SU-DHL-6 (cell line): ENCODE results near the gene LRWD1.
"Not testable (repeated sequence)": the region's sequence is repeated elsewhere in the genome, so short reads cannot be mapped to it uniquely, and the experiment has no call there.

ENCODE experiments used
- H2AFZ ChIP-seq: fragments of 200-600 bp; sonication (generic); 2 replicates; pipeline ENCODE4 v1.6.1; 2014; ENCODE audit warnings: low read depth, mild to moderate bottlenecking, moderate library complexity, mixed read lengths, antibody characterized with exemption, low read length; ENCODE audit not compliant: severe bottlenecking
- H3F3A ChIP-seq: fragments of 200-600 bp; shearing (Covaris generic); 2 replicates; pipeline ENCODE4 v1.6.0; 2016; ENCODE audit warnings: antibody characterized with exemption, mild to moderate bottlenecking; ENCODE audit not compliant: insufficient read depth
- H3K27ac ChIP-seq: fragments of 200-600 bp; sonication (generic); 2 replicates; pipeline ENCODE4 v1.5.1; 2016; ENCODE audit warnings: low read depth, mild to moderate bottlenecking, low read length, moderate library complexity, mixed read lengths
- H3K27me3 ChIP-seq: fragments of 200-600 bp; sonication (generic), shearing (Covaris generic); 2 replicates; pipeline ENCODE4 v1.6.0; 2014; ENCODE audit warnings: mild to moderate bottlenecking, low read length
- H3K36me3 ChIP-seq: fragments of 200-600 bp; sonication (generic); 2 replicates; pipeline ENCODE4 v1.6.1; 2014; ENCODE audit warnings: mild to moderate bottlenecking, low read length, mixed read lengths
- H3K4me2 ChIP-seq: fragments of 300-600, 200-600 bp; shearing (Covaris generic), sonication (generic); 2 replicates; pipeline ENCODE4 v1.6.0; 2014; ENCODE audit warnings: low read length, low read depth, mild to moderate bottlenecking; ENCODE audit not compliant: poor library complexity, severe bottlenecking
- H3K4me3 ChIP-seq: fragments of 200-600 bp; sonication (generic); 2 replicates; pipeline ENCODE4 v1.5.1; 2014; ENCODE audit warnings: antibody characterized with exemption, low read length, mild to moderate bottlenecking, mixed read lengths; ENCODE audit not compliant: insufficient read depth, poor library complexity, severe bottlenecking
- H3K79me2 ChIP-seq: fragments of 200-600 bp; sonication (generic); 2 replicates; pipeline ENCODE4 v1.6.1; 2014; ENCODE audit warnings: mild to moderate bottlenecking, low read length, moderate library complexity; ENCODE audit not compliant: insufficient read depth
- H3K9ac ChIP-seq: fragments of 200-600 bp; sonication (generic); 2 replicates; pipeline ENCODE4 v1.7.0; 2014; ENCODE audit warnings: mild to moderate bottlenecking, low read length
- H3K9me2 ChIP-seq: fragments of 200-600 bp; sonication (generic); replicated peaks from 2 replicates; pipeline ENCODE4 v1.6.1; 2014; ENCODE audit warnings: low read length; ENCODE audit not compliant: insufficient read depth
- H3K9me3 ChIP-seq: fragments of 200-600 bp; sonication (generic); 2 replicates; pipeline ENCODE4 v1.6.1; 2014; ENCODE audit warnings: low read length, mixed read lengths; ENCODE audit not compliant: insufficient read depth
- H4K20me1 ChIP-seq: fragments of 200-600 bp; sonication (generic); 2 replicates; pipeline ENCODE4 v1.6.1; 2014; ENCODE audit warnings: low read depth, mild to moderate bottlenecking, antibody characterized with exemption, low read length, moderate library complexity, mixed read lengths

The LRWD1 gene

DNA sequence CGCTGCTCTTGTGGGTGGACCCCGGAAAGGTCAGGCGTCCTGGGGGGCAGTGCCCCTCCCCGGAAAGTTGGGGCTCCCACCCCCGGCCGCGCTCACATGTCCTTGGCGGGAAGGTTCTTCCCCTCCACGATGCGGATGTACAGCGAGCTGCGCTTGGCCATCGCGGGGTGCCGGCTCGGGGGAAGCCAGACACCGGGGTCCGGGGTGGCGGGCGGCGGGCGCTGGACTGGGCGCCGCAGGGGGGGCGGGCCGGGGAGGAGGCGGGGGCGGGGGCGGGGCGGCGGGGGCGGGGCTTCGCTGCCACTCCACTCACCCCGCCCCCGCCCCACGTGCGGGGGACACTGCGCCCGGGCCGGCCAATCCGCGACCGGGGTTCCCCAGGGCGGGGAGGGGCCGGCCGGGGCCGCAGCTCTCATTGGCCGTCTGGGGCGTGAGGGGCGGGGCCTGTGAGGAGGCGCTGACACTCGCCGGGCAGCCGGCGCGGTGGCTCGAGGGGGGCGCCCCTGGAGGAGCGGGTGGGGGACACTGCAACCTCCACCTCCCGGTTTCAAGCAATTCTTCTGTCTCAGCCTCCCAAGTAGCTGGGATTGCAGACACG is 52.9 kb downstream of the LRWD1 start, which contains the start of gene RASA4B:
TSS of gene RASA4B (minus strand) at position 228 of the 598 bp plus-strand sequence. CDS start at position 161, 67 bp downstream.
- H3F3A ChIP-seq, H3K9me2 ChIP-seq, H3K36me3 ChIP-seq, H4K20me1 ChIP-seq, H3K79me2 ChIP-seq, H3K27me3 ChIP-seq, H3K27ac ChIP-seq, H2AFZ ChIP-seq, H3K9me3 ChIP-seq: not testable (repeated sequence)
- Histone ChIP-seq H3K9ac (0 out of 2 replicates have a peak within 1 kb of the TSS, but pooled peaks have one; percentile 24), H3K4me2 (peak within 1 kb of the TSS; percentile 41), H3K4me3 (peak within 1 kb of the TSS; percentile 43)

DNA sequence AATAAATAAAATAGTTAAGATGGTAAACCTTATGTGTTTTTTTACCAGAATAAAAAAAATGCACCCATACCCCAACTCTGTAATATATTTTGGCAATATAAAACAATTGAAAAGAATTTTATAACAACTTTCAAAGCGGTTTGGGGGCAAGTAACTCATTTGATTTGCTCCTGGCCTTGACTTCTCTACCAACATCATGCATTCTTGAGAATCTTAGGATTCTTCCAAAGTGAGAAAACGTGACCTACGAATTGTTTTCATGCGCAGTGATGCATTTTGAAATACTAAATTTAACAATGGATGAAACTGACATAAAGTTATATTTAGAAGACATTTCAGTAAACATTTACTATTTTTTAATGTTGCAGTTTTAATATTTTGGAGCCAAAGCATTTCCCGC is 56.0 kb downstream of the LRWD1 start:
- H3K9me3 ChIP-seq = not testable (repeated sequence)

More for the DNA sequence above, 56.0 kb downstream of the LRWD1 start:
- H3K9ac ChIP-seq, H4K20me1 ChIP-seq, H3K9me2 ChIP-seq, H2AFZ ChIP-seq, H3K27me3 ChIP-seq, H3K4me3 ChIP-seq, H3K4me2 ChIP-seq, H3K27ac ChIP-seq, H3K79me2 ChIP-seq, H3K36me3 ChIP-seq, H3F3A ChIP-seq: not testable (repeated sequence)
